Esophagus muscularis mucosa (tissue), 3 donors: ENCODE data around the gene UGT1A10.

ENCODE experiments used
- POLR2A ChIP-seq: fragments of 450-650 bp; IDR thresholded peaks from one replicate; pipeline ENCODE4 v1.6.1; 2017; ENCODE audit warnings: antibody characterized with exemption, moderate library complexity, mild to moderate bottlenecking, low read depth
- TF ChIP-seq, protein P1 (sequence below), 3 experiments: fragments of 200-600 bp in 2 of 3; fragments of 450-650 bp in 1 of 3; sonication (generic) in 2 of 3; IDR thresholded peaks; one replicate each; pipeline ENCODE4 v1.5.1; 2017 to 2019; ENCODE audit warnings: antibody characterized with exemption in 3 of 3, mild to moderate bottlenecking in 2 of 3, moderate library complexity in 1 of 3

- TF ChIP-seq, protein P1, sequence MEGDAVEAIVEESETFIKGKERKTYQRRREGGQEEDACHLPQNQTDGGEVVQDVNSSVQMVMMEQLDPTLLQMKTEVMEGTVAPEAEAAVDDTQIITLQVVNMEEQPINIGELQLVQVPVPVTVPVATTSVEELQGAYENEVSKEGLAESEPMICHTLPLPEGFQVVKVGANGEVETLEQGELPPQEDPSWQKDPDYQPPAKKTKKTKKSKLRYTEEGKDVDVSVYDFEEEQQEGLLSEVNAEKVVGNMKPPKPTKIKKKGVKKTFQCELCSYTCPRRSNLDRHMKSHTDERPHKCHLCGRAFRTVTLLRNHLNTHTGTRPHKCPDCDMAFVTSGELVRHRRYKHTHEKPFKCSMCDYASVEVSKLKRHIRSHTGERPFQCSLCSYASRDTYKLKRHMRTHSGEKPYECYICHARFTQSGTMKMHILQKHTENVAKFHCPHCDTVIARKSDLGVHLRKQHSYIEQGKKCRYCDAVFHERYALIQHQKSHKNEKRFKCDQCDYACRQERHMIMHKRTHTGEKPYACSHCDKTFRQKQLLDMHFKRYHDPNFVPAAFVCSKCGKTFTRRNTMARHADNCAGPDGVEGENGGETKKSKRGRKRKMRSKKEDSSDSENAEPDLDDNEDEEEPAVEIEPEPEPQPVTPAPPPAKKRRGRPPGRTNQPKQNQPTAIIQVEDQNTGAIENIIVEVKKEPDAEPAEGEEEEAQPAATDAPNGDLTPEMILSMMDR (IDR thresholded peaks at IDR 0.05): no peak
- TF ChIP-seq POLR2A: no peak
Measured at GRCh38 chr2:233791883-233792329, 155.7 kb downstream of the UGT1A10 start.
